Adrenal gland (tissue), 12 donors: ENCODE measurements around the gene TSPO. TPM values are rescaled to one million over a fixed set of nuclear protein-coding genes. Genes with fewer than 3 reads are reported as not detected.

Experiments
- DNase-seq, 7 donors: peaks; one replicate each; pipeline ENCODE4 v3.0.0-alpha.2; 2019 to 2020
- H3K27ac ChIP-seq, 5 donors: fragments of 200-600 bp; sonication (generic) in 4 of 5; 1 replicate in 3 of 5; 2 replicates in 2 of 5; pipeline versions ENCODE4 v1.5.1 to v1.8.0; 2016 to 2020; ENCODE audit warnings: mild to moderate bottlenecking in 1 of 5
- H3K27me3 ChIP-seq: fragments of 200-600 bp; 2 replicates; pipeline ENCODE4 v1.8.0; 2021
- H3K36me3 ChIP-seq, 2 donors: fragments of 200-600 bp; replicated peaks in 1 of 2; 1 replicate in 1 of 2; 2 replicates in 1 of 2; pipeline versions ENCODE4 v1.5.1 to v1.8.0; 2018 to 2022
- H3K4me1 ChIP-seq, 2 donors: fragments of 200-600 bp; replicated peaks in 1 of 2; 1 replicate in 1 of 2; 2 replicates in 1 of 2; pipeline versions ENCODE4 v1.5.1 to v1.8.0; 2018 to 2021
- H3K4me3 ChIP-seq, 4 donors: fragments of 200-600 bp; sonication (generic) in 3 of 4; one replicate each; pipeline ENCODE4 v1.5.1; 2016 to 2018
- H3K9me3 ChIP-seq, 3 donors: fragments of 200-600 bp; sonication (generic) in 1 of 3; replicated peaks in 1 of 3; 1 replicate in 2 of 3; 2 replicates in 1 of 3; pipeline versions ENCODE4 v1.5.1 to v1.8.0; 2016 to 2021
- POLR2A ChIP-seq, 2 donors: fragments of 450-650 bp; IDR thresholded peaks; one replicate each; pipeline ENCODE4 v1.6.1; 2017; ENCODE audit warnings: antibody characterized with exemption in 2 of 2, mild to moderate bottlenecking in 2 of 2, moderate library complexity in 1 of 2
- WGBS, 4 donors: extraction: QIAGEN DNeasy Blood & Tissue Kit in 2 of 4; methylation state at CpG; one replicate each; pipeline versions ENCODE4 v1.1.5 to v1.1.7; 2013 to 2017; 5-methylcytosine and 5-hydroxymethylcytosine counted together
- intact Hi-C, 2 donors: fragments of 100-400 bp; cut with DNase I; formaldehyde crosslinking; loops; one replicate each; pipeline versions ENCODE4 v1.14.1 to v1.15.0; 2022 to 2023
- polyA plus RNA-seq, 3 donors: library from polyadenylated mRNA; stranded (reverse); fragments of 200-250 nt in 2 of 3; fragments of 350-450 nt in 1 of 3; fragmentation: Illumina TruSeq in 1 of 3; extraction: RNeasy Lipid Tissue Mini Kit (QIAGEN cat#74804) in 1 of 3; gene quantifications; one replicate each; pipeline ENCODE4 v1.2.3, GENCODE V29; 2013 to 2014
- total RNA-seq, 9 donors: library from RNA; depleted of rRNA in 4 of 9; stranded (reverse); fragments of >200 nt in 4 of 9; fragments of 120-200 nt in 1 of 9; fragmentation: NEBNext Ultra II Directional in 1 of 9; extraction: Animal tissue kit (Norgen Biotek cat#: 25700) in 1 of 9; gene quantifications; one replicate each; pipeline versions ENCODE4 v1.1.0 to v1.2.4, GENCODE V29; 2013 to 2023
- TF ChIP-seq, protein P1 (sequence below), 6 experiments: fragments of 450-650 bp in 4 of 6; fragments of 200-600 bp in 2 of 6; sonication (generic) in 1 of 6; IDR thresholded peaks; 1 replicate in 5 of 6; 2 replicates in 1 of 6; pipeline versions ENCODE4 v1.5.1 to v1.8.0; 2016 to 2021; ENCODE audit warnings: antibody characterized with exemption in 6 of 6, mild to moderate bottlenecking in 2 of 6, moderate library complexity in 1 of 6
- donor health status: healthy with polysubstance abuse.
- donor health status: Bipolar disorder and iron deficiency.
- donor health status: DM: yes; HTN: yes; CAD: no.
- donor health status: DM: no; HTN: no; CAD: no.
- donor health status: DM: no; HTN: no; CAD: no.
- donor health status: DM: yes; HTN: yes; CAD: no.

TSPO gene
- total and polyA plus RNA-seq, 12 donors: 7.8 to 881 (median 229) TPM

DNA sequence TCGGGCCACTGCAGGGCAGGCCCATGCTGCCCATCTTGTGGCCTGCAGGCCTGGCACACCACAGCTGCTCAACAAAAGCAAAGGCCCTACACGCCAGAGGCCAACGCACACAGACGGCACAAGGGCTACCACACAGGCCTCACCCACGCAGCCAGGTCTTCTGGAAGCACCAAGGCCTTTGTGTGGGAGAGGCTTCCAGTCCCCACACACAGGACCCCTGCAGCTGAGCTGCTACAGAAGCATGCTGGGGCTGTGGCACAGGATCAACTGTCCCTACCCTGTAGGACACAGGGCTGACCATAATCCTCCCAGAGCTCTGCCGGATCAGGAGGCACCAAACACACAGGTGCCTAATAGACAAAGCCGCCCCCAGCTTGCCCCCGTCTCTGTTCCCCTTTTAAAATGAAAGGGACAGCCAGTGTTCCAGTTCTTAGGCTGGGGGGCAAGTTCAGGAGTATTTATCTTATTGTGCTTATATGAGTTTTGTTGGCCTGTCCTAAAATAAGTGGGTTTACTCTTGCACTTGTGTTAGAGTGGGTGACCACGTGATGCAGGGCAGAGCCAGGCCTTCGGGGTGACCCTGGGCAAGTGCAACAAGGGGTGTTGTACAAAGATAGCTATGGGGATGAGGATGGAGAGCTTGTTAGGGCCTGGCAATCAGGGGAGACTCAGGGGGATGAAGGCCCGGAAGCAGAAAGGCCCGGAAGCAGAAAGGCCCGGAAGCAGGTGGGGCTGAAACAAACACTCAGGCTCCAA lies 30.1 kb downstream of the TSPO start:
- H3K4me1 ChIP-seq: peaks cover 21 to 27% of the 10 kb centered on the region in 2 donors
- DNase-seq: no peak
- 77 to 84% (median 81%) methylated on average over 8 to 13 of the region's 13 CpGs for whole genome bisulfite sequencing, 4 donors
- no peaks in the 10 kb centered on the region for H3K9me3 ChIP-seq
- H3K4me3 ChIP-seq: no peak overlapping the region
- TF ChIP-seq, protein P1, sequence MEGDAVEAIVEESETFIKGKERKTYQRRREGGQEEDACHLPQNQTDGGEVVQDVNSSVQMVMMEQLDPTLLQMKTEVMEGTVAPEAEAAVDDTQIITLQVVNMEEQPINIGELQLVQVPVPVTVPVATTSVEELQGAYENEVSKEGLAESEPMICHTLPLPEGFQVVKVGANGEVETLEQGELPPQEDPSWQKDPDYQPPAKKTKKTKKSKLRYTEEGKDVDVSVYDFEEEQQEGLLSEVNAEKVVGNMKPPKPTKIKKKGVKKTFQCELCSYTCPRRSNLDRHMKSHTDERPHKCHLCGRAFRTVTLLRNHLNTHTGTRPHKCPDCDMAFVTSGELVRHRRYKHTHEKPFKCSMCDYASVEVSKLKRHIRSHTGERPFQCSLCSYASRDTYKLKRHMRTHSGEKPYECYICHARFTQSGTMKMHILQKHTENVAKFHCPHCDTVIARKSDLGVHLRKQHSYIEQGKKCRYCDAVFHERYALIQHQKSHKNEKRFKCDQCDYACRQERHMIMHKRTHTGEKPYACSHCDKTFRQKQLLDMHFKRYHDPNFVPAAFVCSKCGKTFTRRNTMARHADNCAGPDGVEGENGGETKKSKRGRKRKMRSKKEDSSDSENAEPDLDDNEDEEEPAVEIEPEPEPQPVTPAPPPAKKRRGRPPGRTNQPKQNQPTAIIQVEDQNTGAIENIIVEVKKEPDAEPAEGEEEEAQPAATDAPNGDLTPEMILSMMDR (IDR thresholded peaks at IDR 0.05): no peak
- no peak for TF ChIP-seq POLR2A (IDR thresholded peaks at IDR 0.05)
- no peaks in the 10 kb centered on the region for H3K27me3 ChIP-seq
- intact Hi-C loops: no loop called here
- H3K27ac ChIP-seq: no peak overlapping the region
- peaks cover 0 to 17% of the 10 kb centered on the region in 2 donors for H3K36me3 ChIP-seq

DNA sequence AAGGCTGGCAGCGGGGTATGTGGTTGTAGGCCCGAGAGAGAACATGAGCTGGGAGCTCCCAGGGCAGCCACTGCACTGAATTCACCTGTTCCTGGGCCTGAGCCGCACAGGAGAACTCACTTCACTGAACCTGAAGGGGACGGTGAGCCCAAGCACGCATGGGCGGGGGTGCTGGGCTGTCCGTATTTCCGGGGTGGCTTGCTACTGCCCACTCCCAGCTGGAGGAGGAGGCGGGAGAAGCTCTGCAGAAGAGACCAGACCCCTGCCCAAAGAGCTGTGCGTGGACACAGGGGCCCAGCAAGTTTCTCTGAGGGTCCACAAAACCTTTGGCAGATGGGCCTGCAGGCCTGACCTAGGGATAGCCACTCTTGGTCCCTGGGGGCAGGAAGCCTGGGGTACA lies 30.8 kb downstream of the TSPO start:
- no peaks in the 10 kb centered on the region for H3K27me3 ChIP-seq
- peaks cover 21 to 27% of the 10 kb centered on the region in 2 donors for H3K4me1 ChIP-seq
- no peak overlapping the region for H3K27ac ChIP-seq
- WGBS, 4 donors: 88 to 96% (median 93%) methylated on average over 3 to 10 of the region's 10 CpGs
- DNase-seq: no peak
- H3K9me3 ChIP-seq: no peaks in the 10 kb centered on the region
- no peak for TF ChIP-seq POLR2A (IDR thresholded peaks at IDR 0.05)
- TF ChIP-seq, protein P1 (IDR thresholded peaks at IDR 0.05): no peak
- intact Hi-C loops: no loop called here
- H3K4me3 ChIP-seq: no peak overlapping the region
- H3K36me3 ChIP-seq: peaks cover 0 to 17% of the 10 kb centered on the region in 2 donors

DNA sequence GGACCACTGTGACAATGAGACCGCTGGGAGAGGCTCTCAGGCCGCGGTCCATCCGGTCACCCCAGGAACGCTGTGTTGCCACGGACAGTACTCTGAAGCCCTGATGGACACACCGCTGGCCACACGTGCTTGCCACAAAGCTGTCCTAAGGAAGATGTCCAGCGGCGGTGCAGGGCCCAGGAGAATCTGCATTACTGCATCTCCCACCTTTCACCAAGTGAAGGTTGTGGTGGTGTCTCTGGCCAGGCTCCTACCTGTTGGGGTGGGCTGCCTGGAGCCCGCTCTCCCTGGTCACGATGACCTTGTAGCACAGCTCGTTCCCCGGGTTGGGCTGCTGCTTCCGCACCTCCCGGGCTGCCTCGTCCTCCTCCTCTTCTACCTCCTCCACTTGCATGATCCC lies 31.4 kb downstream of the TSPO start:
- WGBS, 4 donors: 77 to 88% (median 86%) methylated on average over 9 to 17 of the region's 17 CpGs

DNA sequence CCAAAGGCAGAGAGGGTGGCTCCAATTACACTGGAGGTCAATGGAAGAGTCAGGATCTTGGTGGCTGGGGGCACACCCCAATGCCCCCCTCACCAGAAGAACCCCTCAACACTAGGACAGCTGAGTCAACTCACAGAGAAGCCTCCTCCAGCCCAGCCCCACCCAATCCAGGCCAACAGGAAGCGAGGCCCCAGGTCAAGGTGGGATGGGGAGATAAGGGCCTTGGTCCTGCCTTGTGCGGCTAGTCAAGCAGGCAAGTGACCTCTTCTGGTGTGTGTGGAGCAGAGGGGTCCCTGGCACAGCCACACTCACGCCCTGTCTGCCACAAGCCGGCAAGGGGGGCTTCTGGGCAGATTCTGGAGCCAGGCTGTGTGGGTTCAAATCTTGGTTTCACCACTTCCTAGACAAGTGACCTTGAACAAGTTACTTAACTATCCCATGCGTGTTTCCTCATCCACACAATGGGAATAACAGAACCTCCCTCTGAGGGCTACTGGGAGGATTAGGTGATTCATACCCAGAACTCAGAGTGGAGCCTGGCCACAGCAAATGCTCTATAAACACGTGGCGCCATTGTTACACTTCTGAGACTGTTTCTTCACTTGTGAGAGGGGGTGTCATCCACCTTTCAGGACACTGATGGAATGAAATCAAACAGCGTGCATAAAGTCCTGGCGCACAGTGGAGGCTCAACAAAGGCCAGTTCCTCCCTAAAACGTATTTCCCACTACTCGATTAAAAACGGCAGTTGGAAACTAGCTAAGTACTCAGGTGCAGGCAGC lies 32.3 kb downstream of the TSPO start:
- Histone ChIP-seq H3K27me3 (no peaks in the 10 kb centered on the region), H3K27ac (peak overlapping the region in 3 of 5 donors; percentile 13 to 80 (median 76)), H3K9me3 (no peaks in the 10 kb centered on the region), H3K4me3 (no peak overlapping the region), H3K36me3 (peaks cover 0 to 14% of the 10 kb centered on the region in 2 donors), H3K4me1 (peaks cover 21 to 27% of the 10 kb centered on the region in 2 donors)
- TF ChIP-seq, protein P1 (IDR thresholded peaks at IDR 0.05): no peak
- TF ChIP-seq POLR2A (IDR thresholded peaks at IDR 0.05): no peak
- 42 to 52% (median 48%) methylated on average over 7 to 12 of the region's 12 CpGs for WGBS, 4 donors
- peak in 2 of 7 donors; percentile 30 to 43 for DNase-seq
- intact Hi-C loops: no loop called here

More for the DNA sequence above, 31.4 kb downstream of the TSPO start:
- Histone ChIP-seq H3K4me3 (no peak overlapping the region), H3K4me1 (peaks cover 21 to 27% of the 10 kb centered on the region in 2 donors), H3K36me3 (peaks cover 0 to 17% of the 10 kb centered on the region in 2 donors), H3K9me3 (no peaks in the 10 kb centered on the region), H3K27me3 (no peaks in the 10 kb centered on the region), H3K27ac (no peak overlapping the region)
- DNase-seq: no peak
- TF ChIP-seq, protein P1 (IDR thresholded peaks at IDR 0.05): no peak
- TF ChIP-seq POLR2A (IDR thresholded peaks at IDR 0.05): no peak
- intact Hi-C loops: no loop called here
